Myocyte (in vitro differentiated cells): Measurements from ENCODE around the gene SNTA1. TPM values are rescaled to one million over a fixed set of nuclear protein-coding genes. Genes with fewer than 3 reads are reported as not detected.
A peak's percentile ranks its signal among the peaks of the same experiment; 100 is the strongest.
"Not testable (repeated sequence)": the region's sequence is repeated elsewhere in the genome, so short reads cannot be mapped to it uniquely, and the experiment has no call there.

Source experiments
- DNase-seq: peaks from one replicate; pipeline ENCODE4 v3.0.0-alpha.2; 2012; ENCODE audit warnings: low read depth
- polyA plus RNA-seq: library from polyadenylated mRNA; unstranded; fragments of >200 nt; gene quantifications from one replicate; pipeline ENCODE4 v1.2.1, GENCODE V29; 2012; ENCODE audit warnings: missing spikeins
- total RNA-seq: library from RNA; depleted of rRNA; stranded (reverse); fragments of >200 nt; gene quantifications from 2 replicates; pipeline ENCODE4 v1.2.3, GENCODE V29; 2014

Gene SNTA1
- 35.6 and 35.8 TPM in 2 replicates for total RNA-seq
- polyA plus RNA-seq, result 25.5 TPM

GRCh38 chr20:33443512-33444239, at the start of gene SNTA1:
SNTA1 (minus strand) TSS chr20:33443763; CDS start chr20:33443620, 143 bp downstream.
- peak; percentile 91 for DNase-seq

- DNase-seq, result no peak
Measured at GRCh38 chr20:33490934-33491656, 47.5 kb upstream of the SNTA1 start.

GRCh38 chr20:33490023-33490933, 46.7 kb upstream of the SNTA1 start, which contains the start of gene CBFA2T2:
CBFA2T2 (plus strand) TSS chr20:33490096; CDS start chr20:33490268, 172 bp downstream.
- DNase-seq, result peak; percentile 67

GRCh38 chr20:33489495-33490022, 46.0 kb upstream of the SNTA1 start:
- peak; percentile 97 for DNase-seq

GRCh38 chr20:33488661-33489494, 45.3 kb upstream of the SNTA1 start:
- not testable (repeated sequence) for DNase-seq

- DNase-seq, result no peak
Measured at GRCh38 chr20:33488201-33488600, 44.6 kb upstream of the SNTA1 start.

GRCh38 chr20:33483186-33483585, 39.6 kb upstream of the SNTA1 start:
- not testable (repeated sequence) for DNase-seq

GRCh38 chr20:33482581-33482980, 39.0 kb upstream of the SNTA1 start:
- no peak for DNase-seq

GRCh38 chr20:33481431-33481941, 37.9 kb upstream of the SNTA1 start:
- DNase-seq, result no peak

GRCh38 chr20:33480048-33480447, 36.5 kb upstream of the SNTA1 start:
- no peak for DNase-seq

GRCh38 chr20:33477386-33478234, 34.0 kb upstream of the SNTA1 start:
- peak; percentile 24 for DNase-seq

- DNase-seq, result no peak
Measured at GRCh38 chr20:33475381-33476152, 32.0 kb upstream of the SNTA1 start.

- no peak for DNase-seq
Measured at GRCh38 chr20:33474963-33475362, 31.4 kb upstream of the SNTA1 start.

- no peak for DNase-seq
Measured at GRCh38 chr20:33474097-33474873, 30.7 kb upstream of the SNTA1 start.

GRCh38 chr20:33472868-33473435, 29.4 kb upstream of the SNTA1 start:
- DNase-seq, result no peak

- no peak for DNase-seq
Measured at GRCh38 chr20:33470866-33471265, 27.3 kb upstream of the SNTA1 start.

- DNase-seq, result no peak
Measured at GRCh38 chr20:33470457-33470856, 26.9 kb upstream of the SNTA1 start.
